Fibroblast of peridontal ligament (primary cell): ENCODE measurements around the gene PPM1M.
"Not testable (repeated sequence)": the region's sequence is repeated elsewhere in the genome, so short reads cannot be mapped to it uniquely, and the experiment has no call there.

Source experiments
- DNase-seq: peaks from one replicate; pipeline ENCODE4 v3.0.0-alpha.2; 2010; ENCODE audit errors: extremely low read depth

PPM1M gene

GRCh38 chr3:52277071-52277964 is 31.8 kb downstream of the PPM1M start:
- peak; percentile 57 for DNase-seq

- peak; percentile 45 for DNase-seq
Measured at GRCh38 chr3:52277972-52278509, 32.5 kb downstream of the PPM1M start.

GRCh38 chr3:52278510-52279069 is 33.0 kb downstream of the PPM1M start, which contains the start of gene WDR82:
Gene WDR82 (minus strand): TSS chr3:52278649. CDS start chr3:52278361, 288 bp downstream.
- peak; percentile 86 for DNase-seq

- no peak for DNase-seq
Measured at GRCh38 chr3:52279596-52279995, 34.0 kb downstream of the PPM1M start.

GRCh38 chr3:52280050-52280461 is 34.5 kb downstream of the PPM1M start:
- peak; percentile 63 for DNase-seq

- DNase-seq = peak; percentile 25
Measured at GRCh38 chr3:52281981-52282801, 36.6 kb downstream of the PPM1M start.

- DNase-seq = no peak
Measured at GRCh38 chr3:52283306-52283705, 37.7 kb downstream of the PPM1M start.

GRCh38 chr3:52284051-52284450 is 38.5 kb downstream of the PPM1M start:
- not testable (repeated sequence) for DNase-seq

GRCh38 chr3:52286777-52287110 is 41.2 kb downstream of the PPM1M start:
- DNase-seq = no peak

GRCh38 chr3:52288674-52289073 is 43.1 kb downstream of the PPM1M start:
- no peak for DNase-seq

- no peak for DNase-seq
Measured at GRCh38 chr3:52289338-52289746, 43.8 kb downstream of the PPM1M start.

- no peak for DNase-seq
Measured at GRCh38 chr3:52289747-52290595, 44.4 kb downstream of the PPM1M start.

- no peak for DNase-seq
Measured at GRCh38 chr3:52290596-52291507, 45.3 kb downstream of the PPM1M start.

GRCh38 chr3:52291508-52292181 is 46.1 kb downstream of the PPM1M start:
- DNase-seq = no peak

- DNase-seq = no peak
Measured at GRCh38 chr3:52292247-52293065, 46.9 kb downstream of the PPM1M start.

GRCh38 chr3:52293491-52294319 is 48.1 kb downstream of the PPM1M start:
- DNase-seq = no peak

GRCh38 chr3:52294320-52295150 is 49.0 kb downstream of the PPM1M start:
- DNase-seq = no peak
